ENCODE measurements around the gene ST3GAL2.

The ST3GAL2 gene

GRCh38 chr16:70484867-70485266 lies 46.0 kb upstream of the ST3GAL2 start (continued):
- TF ChIP-seq CREB5 (CRISPR knock-in tag; IDR thresholded peaks at IDR 0.05; ENCODE audit: low read depth) (no peak), PPARA (CRISPR knock-in tag; IDR thresholded peaks at IDR 0.05; ENCODE audit: borderline replicate concordance) (no peak), CSRNP3 (CRISPR knock-in tag; IDR thresholded peaks at IDR 0.05) (no peak), ZNF565 (CRISPR knock-in tag; conservative IDR thresholded peaks at IDR 0.05; ENCODE audit: low read depth) (no peak), ZC3H10 (CRISPR knock-in tag; IDR thresholded peaks at IDR 0.05) (no peak), TOX (CRISPR knock-in tag; IDR thresholded peaks at IDR 0.05; ENCODE audit: borderline replicate concordance) (no peak), ARNTL (CRISPR knock-in tag; IDR thresholded peaks at IDR 0.05; ENCODE audit: borderline replicate concordance, low read depth) (no peak)

DNA sequence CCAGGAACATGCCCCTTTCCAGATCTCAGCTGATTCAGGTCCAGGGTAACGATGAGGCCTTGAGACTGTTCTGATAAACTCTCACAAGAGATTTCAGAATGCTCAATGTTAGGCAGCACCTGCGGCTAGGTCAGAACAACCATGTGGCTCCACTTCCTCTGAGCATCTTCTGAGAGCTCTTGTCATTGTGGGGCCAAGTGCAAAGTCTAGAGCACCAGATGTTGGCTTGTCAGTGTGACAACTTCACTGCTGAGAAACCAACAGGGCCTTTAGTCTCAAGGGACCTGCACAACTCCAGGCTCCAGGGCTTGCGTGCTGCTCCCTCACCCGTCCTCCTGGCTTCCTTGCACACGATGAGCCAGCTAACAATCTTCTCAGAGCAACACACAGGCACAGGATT lies 44.5 kb upstream of the ST3GAL2 start:
- TF ChIP-seq POU6F1 (CRISPR knock-in tag; IDR thresholded peaks at IDR 0.05; ENCODE audit: borderline replicate concordance, low read depth) (no peak), CSDC2 (CRISPR knock-in tag; IDR thresholded peaks at IDR 0.05) (no peak), ZNF8 (CRISPR knock-in tag; IDR thresholded peaks at IDR 0.05) (no peak), ZNF565 (CRISPR knock-in tag; conservative IDR thresholded peaks at IDR 0.05; ENCODE audit: low read depth) (no peak), GLIS3 (CRISPR knock-in tag; IDR thresholded peaks at IDR 0.05) (no peak), CREB5 (CRISPR knock-in tag; IDR thresholded peaks at IDR 0.05; ENCODE audit: low read depth) (no peak), SNAI2 (CRISPR knock-in tag; IDR thresholded peaks at IDR 0.05) (no peak), ARNTL (CRISPR knock-in tag; IDR thresholded peaks at IDR 0.05; ENCODE audit: borderline replicate concordance, low read depth) (no peak), TCF4 (CRISPR knock-in tag; IDR thresholded peaks at IDR 0.05; ENCODE audit: borderline replicate concordance) (no peak), ZFP3 (CRISPR knock-in tag; IDR thresholded peaks at IDR 0.05) (no peak), BACH2 (CRISPR knock-in tag; IDR thresholded peaks at IDR 0.05; ENCODE audit: borderline replicate concordance) (no peak), PPARA (CRISPR knock-in tag; IDR thresholded peaks at IDR 0.05; ENCODE audit: borderline replicate concordance) (no peak), TOX (CRISPR knock-in tag; IDR thresholded peaks at IDR 0.05; ENCODE audit: borderline replicate concordance) (no peak), ZC3H10 (CRISPR knock-in tag; IDR thresholded peaks at IDR 0.05) (no peak), ZNF70 (CRISPR knock-in tag; IDR thresholded peaks at IDR 0.05) (no peak), OSR1 (CRISPR knock-in tag; IDR thresholded peaks at IDR 0.05) (no peak), ISL1 (CRISPR knock-in tag; IDR thresholded peaks at IDR 0.05) (no peak), RARB (CRISPR knock-in tag; IDR thresholded peaks at IDR 0.05) (no peak)
- TF ChIP-seq, protein P1, sequence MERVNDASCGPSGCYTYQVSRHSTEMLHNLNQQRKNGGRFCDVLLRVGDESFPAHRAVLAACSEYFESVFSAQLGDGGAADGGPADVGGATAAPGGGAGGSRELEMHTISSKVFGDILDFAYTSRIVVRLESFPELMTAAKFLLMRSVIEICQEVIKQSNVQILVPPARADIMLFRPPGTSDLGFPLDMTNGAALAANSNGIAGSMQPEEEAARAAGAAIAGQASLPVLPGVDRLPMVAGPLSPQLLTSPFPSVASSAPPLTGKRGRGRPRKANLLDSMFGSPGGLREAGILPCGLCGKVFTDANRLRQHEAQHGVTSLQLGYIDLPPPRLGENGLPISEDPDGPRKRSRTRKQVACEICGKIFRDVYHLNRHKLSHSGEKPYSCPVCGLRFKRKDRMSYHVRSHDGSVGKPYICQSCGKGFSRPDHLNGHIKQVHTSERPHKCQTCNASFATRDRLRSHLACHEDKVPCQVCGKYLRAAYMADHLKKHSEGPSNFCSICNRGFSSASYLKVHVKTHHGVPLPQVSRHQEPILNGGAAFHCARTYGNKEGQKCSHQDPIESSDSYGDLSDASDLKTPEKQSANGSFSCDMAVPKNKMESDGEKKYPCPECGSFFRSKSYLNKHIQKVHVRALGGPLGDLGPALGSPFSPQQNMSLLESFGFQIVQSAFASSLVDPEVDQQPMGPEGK (CRISPR knock-in tag; IDR thresholded peaks at IDR 0.05; ENCODE audit: borderline replicate concordance) = no peak
- TF ChIP-seq, protein P2, sequence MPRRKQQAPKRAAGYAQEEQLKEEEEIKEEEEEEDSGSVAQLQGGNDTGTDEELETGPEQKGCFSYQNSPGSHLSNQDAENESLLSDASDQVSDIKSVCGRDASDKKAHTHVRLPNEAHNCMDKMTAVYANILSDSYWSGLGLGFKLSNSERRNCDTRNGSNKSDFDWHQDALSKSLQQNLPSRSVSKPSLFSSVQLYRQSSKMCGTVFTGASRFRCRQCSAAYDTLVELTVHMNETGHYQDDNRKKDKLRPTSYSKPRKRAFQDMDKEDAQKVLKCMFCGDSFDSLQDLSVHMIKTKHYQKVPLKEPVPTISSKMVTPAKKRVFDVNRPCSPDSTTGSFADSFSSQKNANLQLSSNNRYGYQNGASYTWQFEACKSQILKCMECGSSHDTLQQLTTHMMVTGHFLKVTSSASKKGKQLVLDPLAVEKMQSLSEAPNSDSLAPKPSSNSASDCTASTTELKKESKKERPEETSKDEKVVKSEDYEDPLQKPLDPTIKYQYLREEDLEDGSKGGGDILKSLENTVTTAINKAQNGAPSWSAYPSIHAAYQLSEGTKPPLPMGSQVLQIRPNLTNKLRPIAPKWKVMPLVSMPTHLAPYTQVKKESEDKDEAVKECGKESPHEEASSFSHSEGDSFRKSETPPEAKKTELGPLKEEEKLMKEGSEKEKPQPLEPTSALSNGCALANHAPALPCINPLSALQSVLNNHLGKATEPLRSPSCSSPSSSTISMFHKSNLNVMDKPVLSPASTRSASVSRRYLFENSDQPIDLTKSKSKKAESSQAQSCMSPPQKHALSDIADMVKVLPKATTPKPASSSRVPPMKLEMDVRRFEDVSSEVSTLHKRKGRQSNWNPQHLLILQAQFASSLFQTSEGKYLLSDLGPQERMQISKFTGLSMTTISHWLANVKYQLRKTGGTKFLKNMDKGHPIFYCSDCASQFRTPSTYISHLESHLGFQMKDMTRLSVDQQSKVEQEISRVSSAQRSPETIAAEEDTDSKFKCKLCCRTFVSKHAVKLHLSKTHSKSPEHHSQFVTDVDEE (CRISPR knock-in tag; IDR thresholded peaks at IDR 0.05) = no peak

More for the DNA sequence above, 44.5 kb upstream of the ST3GAL2 start:
- ATAC-seq = no peak

Measured in SK-N-SH treated with all-trans-retinoic acid at 6 μM for 48 hours (cell line).